Memory B cell (primary cell): ENCODE data around the gene COL2A1.

Experiments
- ATAC-seq: fragments of 150-1000 bp; cut with Tn5 transposase; 2 replicates; pipeline ENCODE4 v1.10.0; 2021; ENCODE audit warnings: low read depth, mild to moderate bottlenecking, moderate library complexity
- DNase-seq, 2 donors: peaks; one replicate each; pipeline ENCODE4 v3.0.0; 2022; ENCODE audit warnings: low spot score in 2 of 2
- H3K27ac Mint-ChIP-seq: one replicate; pipeline ENCODE4 v1.8.0; 2022; ENCODE audit warnings: mild to moderate bottlenecking, moderate library complexity, mixed read lengths
- H3K27me3 Mint-ChIP-seq: one replicate; pipeline ENCODE4 v1.8.0; 2022; ENCODE audit warnings: mixed read lengths
- H3K36me3 Mint-ChIP-seq: one replicate; pipeline ENCODE4 v1.8.0; 2022; ENCODE audit warnings: mild to moderate bottlenecking, mixed read lengths
- H3K4me1 Mint-ChIP-seq: one replicate; pipeline ENCODE4 v1.8.0; 2022; ENCODE audit warnings: mixed read lengths
- H3K4me3 Mint-ChIP-seq: one replicate; pipeline ENCODE4 v1.8.0; 2022; ENCODE audit warnings: mild to moderate bottlenecking, moderate library complexity, mixed read lengths
- H3K9me3 Mint-ChIP-seq: one replicate; pipeline ENCODE4 v1.8.0; 2022; ENCODE audit warnings: mixed read lengths

Gene COL2A1

GRCh38 chr12:47940773-47941474 lies 63.4 kb downstream of the COL2A1 start:
- H3K4me1 Mint-ChIP-seq = peaks cover 4% of the 10 kb centered on the region
- ATAC-seq = no peak
- peaks cover 32% of the 10 kb centered on the region for H3K27me3 Mint-ChIP-seq
- H3K27ac Mint-ChIP-seq = no peak overlapping the region
- H3K36me3 Mint-ChIP-seq = no peaks in the 10 kb centered on the region
- H3K4me3 Mint-ChIP-seq = peak overlapping the region; percentile 28
- H3K9me3 Mint-ChIP-seq = no peaks in the 10 kb centered on the region
- DNase-seq = no peak

- no peak overlapping the region for H3K4me3 Mint-ChIP-seq
- peaks cover 26% of the 10 kb centered on the region for H3K27me3 Mint-ChIP-seq
- no peak overlapping the region for H3K27ac Mint-ChIP-seq
Measured at GRCh38 chr12:47939009-47939601, 65.2 kb downstream of the COL2A1 start.

GRCh38 chr12:47938594-47938993 lies 65.7 kb downstream of the COL2A1 start:
- H3K27ac Mint-ChIP-seq = no peak overlapping the region
- no peaks in the 10 kb centered on the region for H3K36me3 Mint-ChIP-seq
- DNase-seq (no peak), ATAC-seq (no peak)
- H3K27me3 Mint-ChIP-seq = peaks cover 26% of the 10 kb centered on the region
- no peaks in the 10 kb centered on the region for H3K9me3 Mint-ChIP-seq
- H3K4me1 Mint-ChIP-seq = peaks cover 4% of the 10 kb centered on the region
- H3K4me3 Mint-ChIP-seq = no peak overlapping the region

More at GRCh38 chr12:47939009-47939601, 65.2 kb downstream of the COL2A1 start:
- Mint-ChIP-seq H3K9me3 (no peaks in the 10 kb centered on the region), H3K4me1 (peaks cover 4% of the 10 kb centered on the region), H3K36me3 (no peaks in the 10 kb centered on the region)
- no peak for DNase-seq
- ATAC-seq = no peak

- no peaks in the 10 kb centered on the region for H3K36me3 Mint-ChIP-seq
- peaks cover 4% of the 10 kb centered on the region for H3K4me1 Mint-ChIP-seq
- H3K27ac Mint-ChIP-seq = no peak overlapping the region
- H3K27me3 Mint-ChIP-seq = peaks cover 26% of the 10 kb centered on the region
- ATAC-seq (no peak), DNase-seq (no peak)
- H3K4me3 Mint-ChIP-seq = no peak overlapping the region
- H3K9me3 Mint-ChIP-seq = no peaks in the 10 kb centered on the region
Measured at GRCh38 chr12:47938093-47938492, 66.2 kb downstream of the COL2A1 start.

- no peaks in the 10 kb centered on the region for H3K4me1 Mint-ChIP-seq
- no peak overlapping the region for H3K27ac Mint-ChIP-seq
- H3K36me3 Mint-ChIP-seq = no peaks in the 10 kb centered on the region
- ATAC-seq (no peak), DNase-seq (no peak)
- H3K4me3 Mint-ChIP-seq = no peak overlapping the region
- no peaks in the 10 kb centered on the region for H3K9me3 Mint-ChIP-seq
- H3K27me3 Mint-ChIP-seq = peaks cover 18% of the 10 kb centered on the region
Measured at GRCh38 chr12:47935184-47935583, 69.1 kb downstream of the COL2A1 start.

- Mint-ChIP-seq H3K27me3 (peaks cover 16% of the 10 kb centered on the region), H3K4me3 (no peak overlapping the region), H3K27ac (no peak overlapping the region), H3K4me1 (no peaks in the 10 kb centered on the region), H3K9me3 (no peaks in the 10 kb centered on the region), H3K36me3 (no peaks in the 10 kb centered on the region)
- DNase-seq = no peak
- ATAC-seq = no peak
Measured at GRCh38 chr12:47931187-47931586, 73.1 kb downstream of the COL2A1 start.

GRCh38 chr12:47930634-47931033 lies 73.6 kb downstream of the COL2A1 start:
- H3K4me3 Mint-ChIP-seq = no peak overlapping the region
- peaks cover 16% of the 10 kb centered on the region for H3K27me3 Mint-ChIP-seq
- H3K27ac Mint-ChIP-seq = no peak overlapping the region
- no peaks in the 10 kb centered on the region for H3K36me3 Mint-ChIP-seq
- no peaks in the 10 kb centered on the region for H3K9me3 Mint-ChIP-seq
- no peaks in the 10 kb centered on the region for H3K4me1 Mint-ChIP-seq
- DNase-seq (no peak), ATAC-seq (no peak)

- H3K4me3 Mint-ChIP-seq = no peak overlapping the region
- peaks cover 26% of the 10 kb centered on the region for H3K27me3 Mint-ChIP-seq
- no peak for DNase-seq
- no peaks in the 10 kb centered on the region for H3K4me1 Mint-ChIP-seq
- H3K27ac Mint-ChIP-seq = no peak overlapping the region
- H3K36me3 Mint-ChIP-seq = no peaks in the 10 kb centered on the region
- no peaks in the 10 kb centered on the region for H3K9me3 Mint-ChIP-seq
- no peak for ATAC-seq
Measured at GRCh38 chr12:47927346-47927745, 76.9 kb downstream of the COL2A1 start.
